COR-L47 (cell line): ENCODE data around the gene SMAD3.
"Not testable (repeated sequence)": the region's sequence is repeated elsewhere in the genome, so short reads cannot be mapped to it uniquely, and the experiment has no call there.

ENCODE experiments used
- DNase-seq: peaks from one replicate; lab custom pipeline; 2025; lab: John Stamatoyannopoulos, UW

Gene SMAD3

DNA sequence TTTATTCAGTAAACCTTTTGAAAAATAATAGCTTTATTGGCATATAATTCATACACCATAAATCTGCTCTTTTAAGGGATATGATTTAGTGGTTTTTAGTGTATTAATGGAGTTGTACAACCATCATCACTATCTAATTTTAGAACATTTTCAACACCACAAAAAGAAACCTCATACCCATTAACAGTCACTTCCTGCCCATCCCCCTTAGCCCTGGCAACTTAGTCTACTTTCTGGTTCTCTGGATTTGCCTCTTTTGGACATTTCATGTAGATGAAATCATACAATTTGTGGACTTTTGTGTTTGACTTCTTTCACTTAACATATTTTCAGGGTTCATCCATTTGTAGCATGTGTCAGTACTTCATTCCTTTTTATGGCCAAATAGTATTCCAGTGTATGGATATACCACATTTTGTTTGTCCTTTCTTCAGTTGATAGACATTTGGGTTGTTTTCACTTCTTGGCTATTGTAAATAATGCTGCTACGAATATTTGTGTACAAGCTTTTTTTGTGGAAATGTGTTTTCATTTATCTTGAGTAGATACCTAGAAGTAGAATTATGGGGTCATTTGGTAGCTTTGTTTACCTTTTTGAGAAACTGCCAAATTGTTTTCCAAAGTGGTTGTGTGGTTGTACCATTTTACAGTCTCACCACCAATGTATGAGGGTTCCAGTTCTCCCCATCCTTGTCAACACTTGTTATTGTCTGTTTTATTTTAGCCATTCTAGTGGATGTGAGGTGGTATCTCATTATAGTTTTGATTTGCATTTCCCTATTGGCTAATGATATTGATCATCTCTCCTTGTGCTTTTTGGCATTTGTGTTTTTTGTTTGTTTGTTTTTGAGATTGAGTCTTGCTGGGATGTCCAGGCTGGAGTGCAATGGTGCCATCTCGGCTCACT, 45.8 kb downstream of the SMAD3 start:
- DNase-seq: no peak

DNA sequence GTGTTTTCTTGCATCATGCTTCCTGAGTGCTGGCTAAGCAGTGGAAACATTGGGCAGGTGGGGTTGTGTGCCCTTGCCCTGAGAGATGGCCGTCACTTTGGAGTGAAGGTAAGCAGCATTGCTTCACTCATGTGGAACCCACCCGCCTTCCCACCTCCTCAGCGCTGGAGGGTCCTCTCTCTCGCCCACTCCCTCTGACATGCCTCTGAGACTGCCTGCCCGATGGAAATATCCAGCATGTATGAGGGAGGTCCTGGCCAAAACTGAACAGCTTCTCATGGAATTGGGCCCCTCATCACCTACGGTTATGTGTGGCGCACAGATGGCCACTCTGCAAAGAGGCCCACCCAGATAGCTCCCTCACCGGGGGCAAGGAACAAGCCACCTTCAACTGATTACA, 48.6 kb downstream of the SMAD3 start:
- no peak for DNase-seq

DNA sequence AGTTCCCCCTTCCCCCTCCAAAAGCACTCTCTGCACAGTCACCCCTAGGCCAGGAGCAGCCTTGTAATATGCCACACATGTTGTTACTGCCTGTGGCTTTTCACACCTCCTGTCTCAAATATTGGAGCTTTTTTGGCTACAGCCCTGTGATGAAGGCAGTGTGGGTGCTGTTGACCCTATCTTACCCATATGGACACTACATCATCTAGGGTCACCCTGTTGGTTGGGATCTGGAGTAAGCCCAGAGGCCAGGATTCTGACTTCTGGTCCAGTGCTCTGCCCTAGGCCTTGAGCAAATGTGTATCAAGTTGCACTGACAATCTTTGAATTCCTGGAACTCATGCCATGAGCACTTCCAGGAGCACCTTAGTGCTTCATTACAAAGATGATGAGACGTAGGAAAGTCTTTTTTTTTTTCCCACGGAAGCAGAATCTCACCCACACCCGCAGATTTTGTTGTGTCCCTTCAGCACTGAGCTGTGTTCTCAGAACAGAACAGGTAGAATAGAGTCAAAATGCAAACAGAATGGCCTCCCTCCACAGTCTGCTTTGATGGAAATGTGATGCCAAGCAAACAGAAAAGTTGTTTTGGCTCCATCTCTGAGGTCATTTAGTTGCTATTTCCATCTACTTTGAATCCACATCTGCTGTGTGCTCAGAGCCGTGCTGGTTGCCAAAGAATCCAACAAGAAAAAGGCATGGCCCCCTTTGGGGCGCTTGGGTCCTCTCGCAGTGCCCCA, 49.6 kb downstream of the SMAD3 start:
- no peak for DNase-seq

DNA sequence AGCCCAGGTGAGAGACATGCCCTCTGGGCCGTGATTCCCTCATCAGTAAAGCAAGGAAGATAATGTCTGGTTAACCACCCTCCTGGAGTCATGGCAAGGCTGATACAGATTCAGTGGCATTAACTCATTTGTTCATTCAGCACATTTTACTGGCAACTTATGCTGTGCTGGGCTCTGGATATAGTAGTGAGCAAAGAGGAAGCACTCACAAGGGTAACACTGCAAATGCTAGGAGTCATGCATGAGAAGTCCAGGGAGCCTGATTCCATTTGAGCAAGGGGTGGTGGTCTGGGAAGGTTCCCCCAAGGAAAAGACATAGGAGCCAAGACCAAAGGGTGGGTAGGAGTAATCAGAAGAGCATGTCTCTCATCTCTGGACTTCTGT, 50.2 kb downstream of the SMAD3 start:
- DNase-seq: no peak

DNA sequence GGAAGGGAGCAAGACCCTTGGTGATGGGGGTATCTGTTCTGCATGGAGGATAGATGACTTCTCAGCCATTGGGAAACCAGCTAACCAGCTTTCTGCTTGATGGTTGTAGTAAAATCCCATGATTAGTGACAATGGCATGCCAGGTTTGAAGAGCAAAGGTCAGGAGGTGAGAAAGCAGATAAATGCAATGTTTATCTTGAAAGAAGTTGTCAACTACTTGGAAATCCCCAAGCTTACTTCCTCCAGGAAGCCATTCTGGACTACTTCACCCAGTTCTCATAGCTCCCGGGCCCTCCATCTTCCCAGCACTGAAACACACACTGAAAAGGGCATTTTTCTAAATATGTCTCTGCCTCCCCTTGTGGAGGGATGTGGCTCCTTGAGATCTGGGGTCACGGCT, 51.3 kb downstream of the SMAD3 start:
- no peak for DNase-seq

DNA sequence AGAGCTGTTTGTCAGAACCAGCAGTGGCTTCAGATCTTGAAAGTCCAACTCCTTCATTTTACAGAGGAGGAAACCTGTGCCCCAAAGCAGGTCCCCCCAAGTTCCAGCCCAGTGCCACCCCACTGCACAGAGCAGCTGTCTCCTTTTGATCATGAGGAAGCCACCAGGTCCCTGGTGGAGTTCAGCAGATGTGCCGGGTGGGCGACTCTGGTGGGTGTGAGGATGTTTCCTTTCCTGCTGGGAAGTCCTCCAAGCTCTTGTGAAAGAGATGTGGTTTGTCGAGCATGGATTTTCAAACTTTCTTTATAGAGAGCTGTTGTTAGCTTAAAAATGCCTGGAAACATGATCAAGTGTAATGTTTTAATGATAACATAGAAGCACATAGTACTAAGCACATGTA, 52.0 kb downstream of the SMAD3 start:
- DNase-seq: no peak

DNA sequence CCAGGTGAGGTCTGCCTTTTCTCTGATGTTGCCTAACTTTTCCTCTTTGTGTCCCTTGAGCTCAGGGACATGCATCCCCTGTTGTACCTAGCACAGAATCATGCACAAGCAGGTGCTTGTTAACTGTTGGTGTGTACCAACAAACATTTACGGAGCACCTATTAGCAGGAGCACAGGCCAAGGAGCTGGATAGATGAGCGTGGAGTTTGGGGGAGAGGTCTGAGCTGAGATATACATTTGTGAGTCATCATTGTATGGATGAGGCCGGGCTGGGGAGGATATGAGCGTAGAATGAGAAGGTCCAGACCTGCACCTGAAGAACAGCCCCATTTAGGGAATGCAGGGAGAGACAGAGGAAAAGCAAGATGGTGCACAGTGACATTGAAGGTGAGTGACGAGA, 53.4 kb downstream of the SMAD3 start:
- DNase-seq: no peak

DNA sequence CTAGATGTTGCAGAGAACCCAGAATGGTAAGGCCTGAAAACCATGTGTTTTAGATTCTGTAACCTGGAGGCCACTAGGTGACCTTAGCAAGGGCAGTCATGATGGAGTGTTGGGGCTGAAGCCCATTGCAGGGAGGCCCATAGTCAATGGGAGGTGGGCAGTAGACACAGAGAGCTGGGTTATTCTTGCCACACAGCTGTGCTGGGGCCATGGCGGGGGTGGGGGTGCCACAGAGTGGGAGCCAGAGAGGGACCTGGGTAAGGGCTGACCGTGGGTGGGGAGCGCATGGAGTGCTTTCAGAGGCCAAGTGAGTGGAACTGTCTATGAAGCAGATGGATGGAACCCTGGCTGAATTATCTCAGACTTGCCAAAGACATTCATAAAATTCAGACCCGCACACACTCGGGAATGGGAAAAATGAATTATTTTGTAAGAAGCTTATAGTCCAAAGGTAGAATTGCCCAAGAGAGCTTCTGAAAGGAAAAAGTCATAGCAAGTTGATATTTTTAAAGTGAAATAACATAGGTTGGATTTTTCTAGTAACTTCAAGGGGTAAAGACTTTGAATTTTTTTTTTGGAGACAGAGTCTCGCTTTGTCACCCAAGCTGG, 53.9 kb downstream of the SMAD3 start:
- no peak for DNase-seq

DNA sequence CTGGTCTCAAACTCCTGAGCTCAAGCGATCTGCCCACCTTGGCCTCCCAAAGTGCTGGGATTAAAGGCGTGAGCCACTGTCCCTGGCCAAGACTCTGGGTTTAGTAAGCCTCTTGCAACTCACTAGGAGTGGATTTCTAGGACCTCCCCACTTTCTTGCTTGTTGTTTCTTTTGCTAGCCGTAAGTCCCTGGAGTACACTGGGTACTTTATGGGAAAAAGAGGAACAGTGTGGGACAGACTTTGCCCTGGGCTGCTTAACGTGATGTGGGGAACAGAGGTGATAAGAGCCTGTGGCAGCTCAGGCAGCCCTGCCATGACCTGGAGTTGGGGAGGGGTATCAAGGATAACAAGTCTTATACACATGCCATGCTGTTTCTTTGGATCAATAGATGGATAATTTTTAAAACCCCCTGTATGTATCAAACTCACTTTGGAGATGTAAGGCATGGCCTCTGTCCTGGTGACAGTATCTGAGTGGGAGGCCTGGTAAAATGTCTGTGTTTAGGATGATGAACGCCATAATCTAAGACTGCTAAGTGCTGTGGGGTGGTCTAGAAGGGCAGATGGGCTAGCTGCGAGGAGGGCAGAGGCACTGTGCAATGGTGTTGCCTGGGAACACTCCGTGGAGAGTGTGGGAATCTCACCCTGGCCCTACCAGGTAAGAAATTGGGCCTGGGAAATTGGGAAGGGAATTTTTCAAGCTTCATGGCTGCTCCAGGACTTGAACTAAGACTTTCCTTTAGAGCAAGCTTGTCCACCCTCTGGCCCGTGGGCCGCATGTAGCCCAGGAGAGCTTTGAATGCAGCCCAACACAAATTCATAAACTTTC, 54.8 kb downstream of the SMAD3 start:
- no peak for DNase-seq

DNA sequence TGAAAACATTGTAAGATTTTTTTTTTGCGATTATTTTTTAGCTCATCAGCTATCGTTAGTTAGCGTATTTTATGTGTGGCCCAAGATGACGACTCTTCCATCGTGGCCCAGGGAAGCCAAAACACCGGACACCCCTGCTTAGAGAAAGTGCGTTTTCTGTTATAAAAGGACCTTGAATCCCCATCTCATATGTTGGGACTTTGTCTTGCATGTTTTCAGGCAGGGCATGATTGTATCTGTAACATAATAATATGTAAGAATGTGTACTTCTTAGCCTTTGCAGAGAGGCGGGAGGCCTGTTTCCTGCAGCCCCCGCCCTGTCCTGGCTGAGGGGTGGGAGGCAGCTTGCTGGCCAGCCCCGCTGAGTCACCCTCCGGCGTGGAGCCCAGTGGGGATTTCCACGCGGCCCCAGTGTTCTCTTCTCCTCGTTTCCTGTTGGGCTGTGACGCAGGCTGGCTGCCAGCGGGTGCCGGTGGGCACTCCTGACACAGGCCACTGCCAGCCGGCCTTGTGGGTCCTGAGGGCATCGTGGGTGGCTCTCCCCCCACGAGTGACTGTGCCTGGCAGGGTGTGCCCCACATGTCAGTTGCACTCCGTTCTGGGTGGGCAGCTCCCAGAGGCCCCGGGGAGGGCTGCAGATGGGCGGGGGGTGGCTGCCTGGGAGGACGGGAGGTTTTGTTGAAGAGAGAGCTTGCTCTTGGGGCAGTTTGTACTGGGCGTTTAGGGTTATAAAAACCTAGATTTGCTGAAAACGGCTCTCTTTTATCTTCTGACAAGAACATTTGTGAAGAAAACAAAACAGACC, 55.6 kb downstream of the SMAD3 start:
- no peak for DNase-seq

DNA sequence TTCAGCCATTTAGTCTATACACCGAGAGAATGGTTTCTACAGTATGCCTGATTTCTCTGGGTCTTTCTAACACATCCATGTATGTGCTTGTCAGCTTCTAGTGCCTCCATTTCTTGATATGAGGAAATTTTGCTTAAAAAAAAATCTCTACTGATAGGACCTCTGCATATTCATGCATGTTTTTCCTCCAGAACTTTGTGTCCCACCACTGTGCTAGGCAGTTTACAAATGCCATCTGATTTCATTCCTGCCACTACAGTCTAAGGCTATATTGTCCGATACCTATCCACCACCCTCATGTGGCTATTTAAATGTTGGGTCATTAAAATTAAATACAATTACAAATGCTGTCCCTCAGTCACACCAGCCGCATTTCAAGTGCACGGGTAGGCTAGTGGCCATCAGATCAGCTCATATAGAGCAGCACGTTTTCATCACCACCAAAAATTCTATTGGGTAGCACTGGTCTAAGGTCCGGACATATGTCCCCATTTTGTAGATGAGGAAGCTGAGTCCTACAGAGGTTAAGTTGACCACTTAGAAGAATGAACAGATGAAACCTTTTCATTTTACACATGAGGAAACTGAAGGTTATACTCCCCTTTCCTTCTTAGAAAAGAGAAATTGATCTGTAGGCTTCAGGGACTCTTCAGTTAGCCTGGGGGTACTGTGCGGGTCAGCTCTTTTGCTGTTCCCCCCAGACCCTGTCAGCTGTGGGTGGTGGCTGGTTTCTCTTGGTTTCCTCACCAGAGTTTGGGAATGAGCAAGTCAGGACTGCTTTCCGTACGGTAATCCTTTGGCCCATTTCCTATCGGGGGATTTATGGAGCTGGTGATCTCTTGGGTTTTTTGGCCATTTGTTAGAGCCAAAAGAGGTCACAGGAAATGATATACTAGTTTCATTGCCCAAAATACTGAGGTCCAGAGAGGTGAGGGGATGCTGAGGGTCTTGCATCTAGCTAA, 56.5 kb downstream of the SMAD3 start:
- DNase-seq: no peak

DNA sequence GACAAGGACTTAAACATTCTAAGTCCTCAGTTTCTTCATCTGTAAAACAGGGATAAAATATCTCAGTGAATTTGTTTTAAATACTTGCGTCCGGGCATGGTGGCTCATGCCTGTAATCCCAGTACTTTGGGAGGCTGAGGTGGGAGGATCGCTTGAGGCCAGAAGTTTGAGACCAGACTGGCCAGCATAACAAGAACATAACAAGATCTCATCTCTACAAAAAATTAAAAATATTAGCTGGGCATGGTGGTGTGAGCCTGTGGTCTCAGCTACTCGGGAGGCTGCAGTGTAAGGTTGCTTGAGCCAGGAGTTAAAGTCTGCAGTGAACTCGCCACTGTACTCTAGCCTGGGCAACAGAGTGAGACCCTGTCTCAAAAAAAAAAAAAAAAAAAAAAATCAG, 57.4 kb downstream of the SMAD3 start:
- DNase-seq: not testable (repeated sequence)

DNA sequence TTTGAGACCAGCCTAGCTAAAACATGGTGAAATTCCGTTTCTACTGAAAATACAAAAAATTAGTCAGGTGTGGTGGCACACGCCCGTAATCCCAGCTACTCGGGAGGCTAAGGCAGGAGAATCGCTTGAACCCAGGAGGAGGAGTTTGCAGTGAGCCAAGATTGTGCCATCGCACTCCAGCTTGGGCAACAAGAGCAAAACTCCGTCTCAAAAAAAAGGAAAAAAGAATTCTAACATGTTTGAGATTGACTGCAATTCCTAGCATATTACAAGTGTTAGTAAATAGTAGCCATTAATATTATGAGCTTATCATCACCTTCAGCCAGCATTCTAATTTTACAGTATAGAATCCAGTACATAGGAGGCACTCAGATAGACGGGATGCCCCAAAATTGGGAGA, 57.9 kb downstream of the SMAD3 start:
- DNase-seq: not testable (repeated sequence)

DNA sequence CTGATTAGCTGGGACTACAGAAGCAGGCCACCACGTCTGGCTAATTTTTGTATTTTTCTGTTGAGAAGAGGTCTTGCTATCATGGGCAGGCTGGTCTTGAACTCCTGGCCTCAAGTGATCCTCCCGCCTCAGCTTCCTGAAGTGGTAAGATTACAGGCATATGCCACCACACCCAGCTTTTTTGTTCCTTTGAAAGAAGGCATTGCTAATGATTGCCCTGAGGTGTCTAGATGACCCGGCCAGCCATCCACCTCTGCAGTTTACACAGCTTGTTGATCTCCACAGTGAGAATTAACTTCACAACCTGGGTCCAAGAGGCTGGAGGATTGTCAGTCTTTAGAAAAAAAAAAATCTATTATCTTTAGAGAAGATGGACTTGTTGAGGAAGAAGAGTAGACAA, 58.7 kb downstream of the SMAD3 start:
- no peak for DNase-seq

DNA sequence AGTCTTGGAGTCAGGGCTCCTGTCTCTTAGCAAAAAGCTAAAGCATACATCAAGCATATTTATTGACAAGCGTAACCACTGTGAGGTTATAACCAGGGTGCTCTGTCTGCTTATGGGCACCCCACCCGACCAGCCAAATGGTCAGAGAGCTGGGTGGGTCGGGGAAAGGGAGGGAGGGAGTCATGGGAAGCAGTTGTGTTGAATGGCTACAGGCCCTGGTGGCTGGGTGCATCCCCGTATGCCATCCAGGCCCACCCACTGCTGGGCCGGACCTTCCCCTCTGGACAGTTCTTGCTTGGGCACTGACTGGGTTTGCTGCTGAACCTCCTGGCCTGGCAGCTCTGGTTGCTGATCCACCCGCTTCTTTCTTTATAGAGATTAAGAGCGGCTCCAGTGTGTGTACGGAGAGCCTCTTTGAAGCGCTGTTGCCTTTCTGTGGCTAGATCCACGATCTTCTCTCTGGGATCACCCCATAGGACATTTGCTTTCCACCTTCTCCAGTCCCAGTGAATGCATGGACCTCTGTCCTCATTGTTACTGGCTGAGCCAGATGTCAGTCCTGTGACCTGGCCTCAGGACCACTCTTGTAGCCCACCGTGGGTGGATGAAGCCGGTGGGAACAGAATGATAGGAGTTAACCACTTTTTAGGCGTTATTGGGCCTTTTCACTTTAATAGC, 59.6 kb downstream of the SMAD3 start:
- no peak for DNase-seq

DNA sequence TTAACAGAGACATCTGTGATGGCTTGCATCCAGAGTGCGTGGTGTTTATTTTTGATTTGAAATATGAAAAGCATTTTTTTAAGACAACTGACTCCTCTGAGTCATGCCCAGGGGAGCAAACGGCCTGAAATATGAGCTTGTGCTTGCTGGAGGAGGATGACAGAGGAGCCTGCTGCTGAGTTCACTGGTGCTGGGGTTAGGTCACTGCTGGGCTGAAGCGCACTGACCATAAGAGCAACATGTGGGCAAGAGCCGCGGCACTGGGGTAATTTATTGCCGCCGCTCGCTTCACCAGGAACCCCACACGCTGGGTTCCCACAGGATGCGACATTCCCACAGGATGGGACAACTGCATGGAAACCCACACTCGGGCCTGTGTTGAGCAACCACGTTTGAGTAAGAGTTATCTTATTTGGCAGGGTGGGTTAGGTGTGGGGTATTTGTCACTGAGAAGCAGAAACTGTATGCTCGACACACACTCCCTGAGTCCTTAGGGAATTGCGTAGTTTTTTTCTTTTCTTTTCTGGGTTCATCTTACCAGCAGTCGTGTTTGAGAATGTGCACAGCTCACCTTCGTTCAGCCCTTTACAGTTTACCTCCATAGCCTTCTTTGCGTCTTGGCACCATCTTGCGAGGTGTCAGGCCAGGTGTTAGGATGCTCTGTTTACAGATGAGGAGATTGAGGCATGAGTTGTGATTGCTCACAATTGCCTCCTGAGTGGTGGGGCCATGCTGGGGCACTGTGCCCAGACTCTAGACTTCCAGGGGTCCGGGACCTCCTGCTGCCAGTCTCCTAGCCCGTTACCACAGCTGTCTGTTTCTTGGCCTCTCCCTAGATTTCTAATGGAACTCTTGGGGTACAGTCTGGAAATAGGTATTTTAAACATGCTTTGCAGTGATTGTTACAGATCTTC, 60.4 kb downstream of the SMAD3 start:
- DNase-seq: no peak

DNA sequence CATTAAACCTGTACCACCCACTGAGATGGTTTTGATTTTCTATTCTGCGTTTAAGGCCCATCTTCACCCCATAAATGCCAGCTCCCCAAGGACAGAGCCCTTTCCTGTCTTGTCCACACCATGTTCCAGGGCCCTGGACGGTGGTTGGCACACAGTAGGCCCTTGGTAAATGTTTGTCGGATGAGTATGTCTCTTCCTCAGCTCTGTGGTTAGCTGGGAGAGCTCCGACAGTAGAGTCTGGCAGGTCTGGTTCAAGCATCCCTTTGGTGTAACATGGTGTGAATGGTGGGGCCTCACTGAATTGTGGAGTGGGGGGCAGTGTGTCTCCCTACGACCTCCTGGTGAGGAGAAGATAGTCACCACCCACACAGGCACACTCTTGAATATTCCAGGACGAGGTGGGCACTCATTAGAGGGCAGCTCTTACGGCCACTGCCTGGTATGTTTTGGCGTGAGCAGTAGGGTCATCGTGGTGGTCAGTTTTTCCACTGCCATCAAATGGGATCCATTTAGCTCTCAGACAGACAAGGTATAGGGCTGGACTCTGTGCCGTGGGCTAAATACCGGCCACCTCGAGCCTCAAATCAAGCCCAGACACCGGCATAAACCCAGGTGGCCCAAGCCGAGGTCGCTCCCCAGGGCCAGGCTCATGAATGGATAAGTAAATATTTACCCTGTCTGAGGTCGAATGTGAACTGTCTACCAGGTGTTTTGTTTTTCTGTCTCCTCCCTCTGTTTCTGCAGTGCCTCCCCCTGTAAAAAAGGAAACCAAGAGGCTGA, 61.3 kb downstream of the SMAD3 start:
- no peak for DNase-seq

DNA sequence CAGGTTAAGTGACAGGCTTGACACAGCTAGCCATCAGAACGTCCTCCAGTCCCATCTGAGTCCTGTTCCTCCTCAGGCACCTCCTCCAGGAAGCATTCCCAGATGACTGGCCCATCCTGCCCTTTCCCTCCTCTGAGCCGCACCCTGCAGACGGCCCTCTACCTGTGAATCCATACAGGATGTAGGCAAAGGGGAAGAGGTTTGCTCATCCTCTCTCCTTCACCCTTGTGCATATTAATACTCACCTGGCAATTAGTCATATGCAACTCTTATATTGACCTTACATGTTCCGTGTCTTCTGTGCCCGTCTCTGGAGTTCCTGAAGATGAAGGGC, 61.9 kb downstream of the SMAD3 start:
- DNase-seq: no peak
